ENCODE measurements around the gene SHMT1. TPM values are rescaled to one million over a fixed set of nuclear protein-coding genes. Genes with fewer than 3 reads are reported as not detected.

Gene SHMT1
- total and polyA plus RNA-seq, 12 donors, result 6.8 to 43.8 (median 17.0) TPM

DNA sequence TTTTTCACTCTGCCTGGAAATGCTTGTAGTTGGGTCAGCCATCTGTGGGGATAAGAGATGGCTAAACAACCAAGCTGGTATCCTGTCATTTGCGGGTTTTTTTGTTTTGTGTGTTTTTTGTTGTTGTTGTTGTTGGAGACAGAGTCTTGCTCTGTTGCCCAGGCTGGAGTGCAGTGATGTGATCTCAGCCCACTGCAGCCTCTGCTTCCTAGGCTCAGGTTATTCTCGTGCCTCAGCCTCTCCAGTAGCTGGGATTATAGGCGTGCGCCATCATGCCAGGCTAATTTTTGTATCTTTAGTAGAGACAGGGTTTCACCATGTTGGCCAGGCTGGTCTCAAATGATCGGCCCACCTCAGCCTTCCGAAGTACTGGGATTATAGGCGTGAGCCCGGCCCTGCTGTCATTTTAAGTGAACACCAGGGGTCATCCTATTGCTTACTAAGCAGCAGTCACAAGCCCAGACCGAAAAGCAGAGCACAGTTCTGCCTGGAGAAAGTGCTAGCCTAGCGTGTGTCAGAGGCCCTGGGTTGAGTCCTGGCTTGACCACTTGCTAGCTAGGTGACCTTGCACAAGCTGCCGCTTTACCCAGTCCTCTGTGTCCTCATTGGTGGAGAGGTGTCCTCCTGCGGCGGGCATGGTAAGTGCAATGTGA, 43.6 kb downstream of the SHMT1 start:
- no peak for TF ChIP-seq POLR2A (IDR thresholded peaks at IDR 0.05)
- TF ChIP-seq, protein P1, sequence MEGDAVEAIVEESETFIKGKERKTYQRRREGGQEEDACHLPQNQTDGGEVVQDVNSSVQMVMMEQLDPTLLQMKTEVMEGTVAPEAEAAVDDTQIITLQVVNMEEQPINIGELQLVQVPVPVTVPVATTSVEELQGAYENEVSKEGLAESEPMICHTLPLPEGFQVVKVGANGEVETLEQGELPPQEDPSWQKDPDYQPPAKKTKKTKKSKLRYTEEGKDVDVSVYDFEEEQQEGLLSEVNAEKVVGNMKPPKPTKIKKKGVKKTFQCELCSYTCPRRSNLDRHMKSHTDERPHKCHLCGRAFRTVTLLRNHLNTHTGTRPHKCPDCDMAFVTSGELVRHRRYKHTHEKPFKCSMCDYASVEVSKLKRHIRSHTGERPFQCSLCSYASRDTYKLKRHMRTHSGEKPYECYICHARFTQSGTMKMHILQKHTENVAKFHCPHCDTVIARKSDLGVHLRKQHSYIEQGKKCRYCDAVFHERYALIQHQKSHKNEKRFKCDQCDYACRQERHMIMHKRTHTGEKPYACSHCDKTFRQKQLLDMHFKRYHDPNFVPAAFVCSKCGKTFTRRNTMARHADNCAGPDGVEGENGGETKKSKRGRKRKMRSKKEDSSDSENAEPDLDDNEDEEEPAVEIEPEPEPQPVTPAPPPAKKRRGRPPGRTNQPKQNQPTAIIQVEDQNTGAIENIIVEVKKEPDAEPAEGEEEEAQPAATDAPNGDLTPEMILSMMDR (IDR thresholded peaks at IDR 0.05), result peak; percentile 12 to 52 (median 41)
- intact Hi-C loops (cut with DNase I), result no loop called here
- Histone ChIP-seq H3K27me3 (no peaks in the 10 kb centered on the region), H3K4me1 (replicated peaks in 1 of 2) (peaks cover 7 to 58% of the 10 kb centered on the region in 2 donors), H3K27ac (no peak overlapping the region), H3K36me3 (replicated peaks in 1 of 2) (peaks cover 0 to 48% of the 10 kb centered on the region in 2 donors), H3K9me3 (replicated peaks in 1 of 3) (no peaks in the 10 kb centered on the region), H3K4me3 (no peak overlapping the region)
- peak in 6 of 7 donors; percentile 45 to 78 (median 65) for DNase-seq
- WGBS, 4 donors, result 47 to 67% (median 51%) methylated on average over 9 to 13 of the region's 13 CpGs

DNA sequence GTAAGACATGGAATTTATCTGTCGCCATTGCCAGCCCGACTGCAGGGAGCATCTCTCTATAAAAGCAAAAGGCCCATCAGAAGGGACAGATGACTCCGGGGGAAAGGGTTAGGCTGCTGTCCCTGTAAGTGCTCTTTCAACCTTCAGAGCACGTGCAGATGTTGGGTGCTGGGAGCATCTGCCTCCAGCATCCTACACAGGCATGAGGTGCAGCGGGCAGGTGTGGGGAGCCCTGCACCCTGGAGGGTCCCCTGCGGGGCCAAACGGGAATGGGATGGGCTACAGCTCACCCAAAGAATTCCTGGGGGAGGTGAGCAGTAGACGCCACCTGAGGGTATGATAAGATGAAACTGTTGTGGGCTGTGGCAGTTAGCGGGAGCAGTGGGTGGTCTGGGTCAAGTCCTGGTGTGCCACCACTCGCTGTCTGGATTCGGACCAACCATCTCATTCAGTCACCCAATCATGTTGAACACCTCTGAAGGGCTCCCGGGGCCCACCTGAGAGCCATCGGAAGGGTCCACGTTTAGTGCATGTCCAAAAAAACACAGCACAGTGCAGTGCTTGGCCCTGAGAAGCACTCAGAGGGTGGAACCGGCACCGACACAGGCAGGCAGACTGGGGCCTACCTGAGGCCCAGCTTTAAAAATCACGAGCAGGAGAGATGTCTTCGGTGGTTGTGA, 44.4 kb downstream of the SHMT1 start:
- Histone ChIP-seq H3K36me3 (replicated peaks in 1 of 2) (peaks cover 0 to 39% of the 10 kb centered on the region in 2 donors), H3K9me3 (replicated peaks in 1 of 3) (no peaks in the 10 kb centered on the region), H3K4me1 (replicated peaks in 1 of 2) (peaks cover 12 to 63% of the 10 kb centered on the region in 2 donors), H3K27me3 (no peaks in the 10 kb centered on the region), H3K4me3 (no peak overlapping the region), H3K27ac (no peak overlapping the region)
- TF ChIP-seq, protein P1 (IDR thresholded peaks at IDR 0.05), result no peak
- TF ChIP-seq POLR2A (IDR thresholded peaks at IDR 0.05), result no peak
- DNase-seq, result no peak
- WGBS, 4 donors, result 78 to 86% (median 84%) methylated on average over 11 to 18 of the region's 18 CpGs
- intact Hi-C loops (cut with DNase I), result no loop called here

DNA sequence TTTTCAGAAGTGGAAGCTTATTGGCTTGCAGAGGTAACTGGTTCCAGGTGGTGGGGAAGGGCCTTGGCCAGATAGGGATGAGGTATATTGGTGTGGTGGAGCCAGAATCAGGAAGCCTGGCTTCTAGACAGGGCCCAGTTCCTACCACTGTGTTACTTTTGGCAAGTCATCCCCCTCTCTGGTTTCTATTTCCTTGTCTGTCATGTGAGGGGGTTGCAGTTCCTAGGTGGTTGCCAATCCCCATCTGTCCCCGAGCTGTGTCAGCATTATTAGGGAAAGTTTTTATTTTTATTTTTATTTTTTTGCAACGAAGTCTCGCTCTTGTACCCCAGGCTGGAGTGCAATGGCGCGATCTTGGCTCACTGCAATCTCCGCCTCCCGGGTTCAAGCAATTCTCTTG, 45.2 kb downstream of the SHMT1 start:
- Histone ChIP-seq H3K9me3 (replicated peaks in 1 of 3) (no peaks in the 10 kb centered on the region), H3K4me1 (replicated peaks in 1 of 2) (peaks cover 16 to 71% of the 10 kb centered on the region in 2 donors), H3K27me3 (no peaks in the 10 kb centered on the region), H3K4me3 (no peak overlapping the region), H3K36me3 (replicated peaks in 1 of 2) (peaks cover 0 to 31% of the 10 kb centered on the region in 2 donors), H3K27ac (no peak overlapping the region)
- TF ChIP-seq POLR2A (IDR thresholded peaks at IDR 0.05), result no peak
- TF ChIP-seq, protein P1 (IDR thresholded peaks at IDR 0.05), result no peak
- intact Hi-C loops (cut with DNase I), result no loop called here
- 78 to 94% (median 87%) methylated on average over 7 of the region's 7 CpGs for WGBS, 4 donors
- no peak for DNase-seq

DNA sequence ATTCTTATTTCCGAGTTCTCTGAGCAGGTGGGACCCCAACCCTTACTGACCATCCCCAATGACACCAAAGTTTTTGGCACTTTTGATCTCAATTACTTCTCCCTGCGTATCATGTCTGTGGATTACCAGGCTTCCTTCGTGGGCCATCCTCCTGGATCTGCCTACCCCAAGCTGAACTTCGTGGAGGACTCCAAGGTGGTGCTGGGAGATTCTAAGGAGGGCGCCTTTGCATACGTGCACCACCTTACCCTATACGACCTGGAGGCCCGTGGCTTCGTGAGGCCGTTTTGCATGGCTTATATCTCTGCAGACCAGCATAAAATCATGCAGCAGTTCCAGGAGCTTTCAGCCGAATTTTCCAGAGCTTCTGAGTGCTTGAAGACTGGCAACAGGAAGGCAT, 47.4 kb downstream of the SHMT1 start:
- Histone ChIP-seq H3K27ac (peak overlapping the region in 4 of 5 donors; percentile 78 to 95 (median 89)), H3K27me3 (no peaks in the 10 kb centered on the region), H3K9me3 (replicated peaks in 1 of 3) (no peaks in the 10 kb centered on the region), H3K4me1 (replicated peaks in 1 of 2) (peaks cover 16 to 74% of the 10 kb centered on the region in 2 donors), H3K4me3 (peak overlapping the region in 3 of 4 donors; percentile 52 to 84 (median 60)), H3K36me3 (replicated peaks in 1 of 2) (peaks cover 0 to 32% of the 10 kb centered on the region in 2 donors)
- 75 to 82% (median 77%) methylated on average over 11 of the region's 11 CpGs for WGBS, 4 donors
- no peak for DNase-seq
- TF ChIP-seq, protein P1 (IDR thresholded peaks at IDR 0.05), result no peak
- no peak for TF ChIP-seq POLR2A (IDR thresholded peaks at IDR 0.05)
- intact Hi-C loops (cut with DNase I), result no loop called here

All from adrenal gland (tissue), 12 donors.